Measurements from ENCODE around the gene UNC80.

Gene UNC80

DNA sequence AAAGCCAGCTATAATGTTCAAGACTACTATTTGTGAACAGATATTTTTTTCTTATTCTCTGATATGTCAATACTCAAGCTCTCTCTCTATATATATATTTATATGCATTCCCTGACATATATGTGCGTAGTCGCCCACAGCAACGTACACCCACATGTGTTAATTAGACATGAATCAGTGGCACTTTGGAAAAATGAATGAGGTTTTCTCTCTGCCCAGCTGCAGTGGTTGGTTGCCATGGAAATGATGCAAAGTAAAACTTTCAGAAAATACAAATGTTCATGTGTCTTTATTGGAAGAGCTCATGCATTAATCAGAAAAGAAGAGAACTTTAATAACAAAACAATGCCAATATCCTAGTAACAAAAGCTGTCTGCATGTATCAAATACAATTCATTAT, 34.7 kb downstream of the UNC80 start:
- no peak for DNase-seq (ENCODE audit: low read depth in 2 of 2)

DNA sequence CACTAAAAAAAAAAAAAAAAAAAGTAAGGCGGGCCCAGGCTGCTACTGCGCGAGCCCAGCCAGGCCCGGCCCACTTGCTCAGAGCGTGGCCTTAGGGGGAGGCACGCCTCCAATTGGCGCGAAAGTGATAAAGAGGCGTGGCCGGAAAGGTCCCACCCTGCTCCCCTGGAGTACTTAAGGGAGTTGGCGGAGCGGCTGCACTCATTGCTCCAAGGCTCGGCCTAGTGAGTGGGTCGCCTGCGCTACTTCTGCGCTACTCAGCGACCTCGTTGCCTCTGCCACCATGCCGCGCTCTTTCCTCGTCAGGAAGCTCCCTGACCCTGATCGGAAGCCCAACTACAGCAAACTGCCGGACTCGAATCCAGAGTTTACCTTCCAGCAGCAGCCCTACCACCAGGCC, 36.9 kb downstream of the UNC80 start:
- no peak for DNase-seq (ENCODE audit: low read depth in 2 of 2)

DNA sequence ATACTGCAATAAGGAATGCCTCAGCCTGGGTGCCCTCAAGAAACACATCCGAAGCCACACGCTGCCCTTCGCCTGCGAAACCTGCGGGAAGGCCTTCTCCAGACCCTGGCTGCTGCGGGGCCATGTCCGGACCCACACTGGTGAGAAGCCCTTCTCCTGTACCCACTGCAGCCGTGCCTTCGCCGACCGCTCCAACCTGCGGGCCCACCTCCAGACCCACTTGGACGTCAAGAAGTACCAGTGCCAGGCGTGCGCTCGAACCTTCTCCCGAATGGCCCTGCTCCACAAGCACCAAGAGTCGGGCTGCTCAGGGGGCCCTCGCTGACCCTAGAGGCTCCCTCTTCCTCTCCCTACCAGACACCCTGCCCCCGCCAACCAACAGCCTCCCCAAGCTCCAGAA, 37.6 kb downstream of the UNC80 start:
- DNase-seq (ENCODE audit: low read depth in 2 of 2) = no peak

DNA sequence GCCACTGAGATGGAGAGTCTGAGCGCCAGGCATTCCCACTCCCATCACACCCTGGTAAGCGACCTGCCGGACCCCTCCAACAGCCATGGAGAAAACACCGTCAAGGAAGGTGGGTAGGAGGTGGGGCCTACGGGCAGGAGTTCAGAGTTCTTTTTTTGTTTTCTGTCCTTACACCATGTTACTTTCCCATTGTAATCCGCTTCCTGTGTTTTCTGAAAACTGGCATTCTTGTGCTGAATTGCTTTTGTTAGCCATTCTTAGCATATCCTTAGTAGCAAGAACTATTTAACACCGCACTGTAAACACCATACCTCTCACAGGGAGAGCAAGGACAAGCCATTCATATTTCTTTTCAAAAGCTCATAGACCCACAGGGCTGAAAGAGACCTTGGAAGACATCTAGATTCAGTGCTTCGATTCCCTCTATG, 46.2 kb downstream of the UNC80 start:
- DNase-seq (ENCODE audit: low read depth in 2 of 2) = no peak

DNA sequence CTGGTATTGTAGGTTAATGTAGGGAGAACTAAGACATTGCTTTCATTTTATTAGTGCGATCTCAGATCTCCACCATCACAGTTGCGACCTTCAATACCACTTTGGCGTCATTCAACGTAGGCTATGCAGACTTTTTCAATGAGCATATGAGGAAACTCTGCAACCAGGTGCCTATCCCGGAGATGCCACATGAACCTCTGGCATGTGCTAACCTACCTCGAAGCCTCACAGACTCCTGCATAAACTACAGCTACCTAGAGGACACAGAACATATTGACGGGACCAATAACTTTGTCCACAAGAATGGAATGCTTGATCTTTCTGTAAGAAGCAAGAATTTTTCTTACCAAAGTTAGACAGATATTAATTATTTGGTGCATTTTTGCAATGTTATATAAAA, 47.3 kb downstream of the UNC80 start:
- DNase-seq (ENCODE audit: low read depth in 2 of 2) = no peak

DNA sequence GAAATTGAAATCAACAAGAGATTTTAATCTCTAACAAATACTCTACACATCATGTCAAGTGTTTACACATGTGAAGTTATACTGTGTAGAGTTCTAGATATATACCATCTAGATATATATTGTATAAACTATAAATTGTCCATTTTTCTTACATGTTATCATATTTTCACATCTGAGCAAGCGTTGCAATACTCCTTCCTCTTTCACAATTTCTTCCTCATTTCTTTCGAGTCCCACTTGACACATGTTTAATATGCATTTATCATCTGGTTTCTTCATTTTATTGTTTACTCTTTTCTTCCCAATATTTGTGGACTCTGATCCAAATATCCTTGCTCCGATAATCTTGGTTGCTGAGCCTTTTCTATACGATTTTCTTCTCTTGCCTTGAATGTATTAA, 50.2 kb downstream of the UNC80 start:
- no peak for DNase-seq (ENCODE audit: low read depth in 2 of 2)

DNA sequence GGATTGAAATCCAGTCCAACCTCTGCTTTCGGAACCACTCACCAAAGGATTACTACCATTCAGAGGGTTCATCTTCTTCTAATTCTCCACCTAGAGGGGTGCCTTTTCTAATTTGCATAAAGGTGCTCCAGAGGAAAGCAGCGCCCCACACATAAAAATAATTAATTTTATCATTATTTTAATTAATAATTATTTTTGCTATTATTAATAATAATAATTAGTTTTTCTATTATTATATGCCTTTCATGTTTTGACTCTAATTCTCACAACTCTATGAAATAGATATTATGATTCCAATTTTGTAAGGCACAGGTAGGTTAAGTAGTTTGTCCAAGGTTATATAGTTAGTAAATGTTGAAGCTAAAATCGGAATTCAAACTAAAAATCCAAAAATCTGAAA, 51.9 kb downstream of the UNC80 start:
- no peak for DNase-seq (ENCODE audit: low read depth in 2 of 2)

DNA sequence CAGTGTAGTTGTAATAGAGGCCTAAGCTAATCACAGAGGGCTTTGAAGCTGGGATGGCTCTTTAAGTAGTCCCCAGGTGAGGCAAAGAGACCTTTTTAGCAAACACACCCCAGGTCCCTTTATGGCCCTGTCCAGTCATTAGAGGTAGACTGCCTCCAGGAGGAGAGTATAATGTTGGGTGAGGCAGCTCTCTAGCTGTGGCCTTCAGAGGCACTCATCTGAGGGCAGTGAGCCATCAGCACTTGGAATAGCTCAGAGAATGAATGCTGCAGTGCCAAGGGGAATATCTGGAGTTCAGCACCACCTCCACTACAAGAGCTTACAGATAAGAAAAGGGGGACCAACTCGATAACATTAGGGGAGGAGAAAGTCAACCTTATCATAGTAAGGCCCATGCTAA, 52.8 kb downstream of the UNC80 start:
- no peak for DNase-seq (ENCODE audit: low read depth in 2 of 2)

DNA sequence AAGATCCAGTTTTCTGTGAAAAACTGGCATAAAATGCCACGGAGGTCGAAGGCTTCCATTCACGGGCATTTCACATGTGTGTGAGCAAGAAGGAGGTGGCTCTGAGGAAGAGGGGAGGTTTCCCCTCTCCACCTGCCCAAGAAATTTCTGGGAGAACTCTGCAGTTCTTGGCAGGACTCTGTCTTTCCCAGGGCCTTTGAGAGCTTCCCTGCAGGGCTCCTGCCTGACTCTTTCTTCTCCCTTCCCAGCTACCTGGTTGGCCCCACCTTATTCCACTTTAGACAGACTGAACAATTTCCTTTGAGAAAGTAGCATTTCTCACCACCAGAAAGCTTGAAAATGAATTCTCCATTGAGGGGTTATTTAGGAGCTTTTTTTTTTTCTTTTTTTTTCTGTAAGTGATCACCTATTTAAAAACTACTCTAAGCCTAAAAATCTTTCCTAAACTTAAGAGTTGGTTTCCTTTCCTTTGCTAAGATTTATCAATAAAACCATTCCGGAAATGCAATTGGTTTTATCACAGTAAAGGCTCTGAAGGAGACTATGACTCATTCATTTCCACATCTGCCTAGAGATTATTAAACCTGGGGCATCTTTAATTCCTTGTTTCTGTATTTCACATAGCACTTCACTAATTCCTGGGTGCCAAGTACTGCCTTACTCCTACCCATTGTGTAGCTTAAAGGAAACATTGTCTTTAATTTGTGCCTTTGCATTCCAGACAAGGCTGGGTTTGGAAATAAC, 59.3 kb downstream of the UNC80 start:
- no peak for DNase-seq (ENCODE audit: low read depth in 2 of 2)

DNA sequence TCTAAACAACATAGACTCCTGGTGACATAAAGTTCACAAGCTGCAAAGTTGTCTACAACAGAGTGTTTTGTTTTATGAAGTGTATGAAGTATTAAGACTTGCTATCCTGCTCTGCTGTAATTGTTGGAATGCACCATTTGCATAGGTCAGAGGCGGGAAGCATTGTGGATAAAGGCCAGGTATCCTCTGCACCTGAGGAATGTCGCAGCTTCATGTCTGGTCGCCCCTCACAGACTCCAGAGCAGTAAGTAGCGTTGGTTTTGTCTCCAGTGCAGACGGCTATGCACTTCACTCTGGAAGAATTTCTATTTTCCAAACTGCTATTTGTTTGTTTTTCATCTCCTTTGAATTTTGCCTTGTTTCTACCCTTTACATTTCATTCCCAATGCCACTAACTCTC, 63.1 kb downstream of the UNC80 start:
- no peak for DNase-seq (ENCODE audit: low read depth in 2 of 2)

DNA sequence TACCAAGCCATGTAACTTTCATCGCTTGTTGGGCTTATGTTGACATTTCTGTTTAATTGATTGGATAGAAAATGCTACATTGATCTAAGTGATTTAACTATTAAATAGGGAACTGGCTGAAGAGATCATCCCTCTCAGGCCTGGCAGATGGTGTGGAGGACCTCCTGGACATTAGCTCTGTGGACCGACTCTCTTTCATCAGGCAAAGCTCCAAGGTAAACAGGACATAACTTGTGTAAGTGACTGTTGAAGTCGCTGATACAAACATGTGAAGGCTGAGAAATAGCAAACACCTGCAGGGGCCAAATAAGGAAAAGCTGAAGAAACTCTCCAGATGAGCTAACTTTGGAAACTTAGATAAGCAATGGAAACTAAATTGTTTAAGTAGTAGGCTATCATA, 68.8 kb downstream of the UNC80 start:
- DNase-seq (ENCODE audit: low read depth in 2 of 2) = no peak

DNA sequence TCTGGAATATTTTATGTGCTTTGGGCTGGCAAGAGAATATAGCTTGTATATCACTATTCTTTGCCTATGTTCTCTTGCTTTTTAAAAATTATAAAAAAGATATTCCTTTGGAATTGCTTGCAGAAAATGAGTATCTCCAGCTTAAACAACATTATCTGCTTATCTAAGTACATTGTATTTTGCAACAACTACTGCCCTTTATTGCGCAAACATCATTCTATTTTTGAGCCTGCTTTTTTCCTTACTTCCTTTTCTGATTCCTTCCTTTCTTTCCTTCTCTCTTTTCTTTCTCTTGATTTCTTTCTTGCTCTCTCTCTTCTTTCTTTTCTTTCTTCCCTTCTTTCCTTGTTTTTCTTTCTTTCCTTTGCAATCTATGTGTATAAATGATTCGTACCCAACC, 74.0 kb downstream of the UNC80 start:
- DNase-seq (ENCODE audit: low read depth in 2 of 2) = no peak

DNA sequence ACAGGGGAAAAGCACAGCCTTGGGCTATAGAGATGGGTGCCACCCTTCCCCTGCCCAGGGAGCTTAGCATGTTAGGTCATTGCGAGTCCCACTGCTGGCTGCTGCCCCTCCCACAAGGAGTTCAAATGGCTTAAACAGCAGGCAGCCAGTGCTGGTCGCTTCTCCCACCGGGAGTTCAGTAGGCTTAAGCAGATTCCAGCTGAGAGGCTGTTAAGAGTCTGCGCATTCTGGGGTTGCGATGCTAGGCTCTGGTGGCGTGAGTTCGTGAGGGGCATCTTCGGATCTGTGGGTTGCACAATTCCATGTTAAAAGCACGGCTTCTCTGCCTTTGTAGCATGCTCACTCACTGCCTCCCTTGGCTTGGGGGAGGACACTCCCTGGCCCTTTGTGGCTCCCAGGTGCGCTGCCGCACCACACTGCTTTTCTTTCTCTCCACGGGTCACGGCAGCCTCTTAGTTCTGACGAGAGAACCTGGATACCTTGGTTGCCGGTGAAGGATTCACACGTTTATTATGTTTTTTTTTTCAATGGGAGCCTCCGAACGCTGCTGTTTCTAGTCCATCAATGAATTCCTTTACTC, 93.2 kb downstream of the UNC80 start:
- no peak for DNase-seq (ENCODE audit: low read depth in 2 of 2)

DNA sequence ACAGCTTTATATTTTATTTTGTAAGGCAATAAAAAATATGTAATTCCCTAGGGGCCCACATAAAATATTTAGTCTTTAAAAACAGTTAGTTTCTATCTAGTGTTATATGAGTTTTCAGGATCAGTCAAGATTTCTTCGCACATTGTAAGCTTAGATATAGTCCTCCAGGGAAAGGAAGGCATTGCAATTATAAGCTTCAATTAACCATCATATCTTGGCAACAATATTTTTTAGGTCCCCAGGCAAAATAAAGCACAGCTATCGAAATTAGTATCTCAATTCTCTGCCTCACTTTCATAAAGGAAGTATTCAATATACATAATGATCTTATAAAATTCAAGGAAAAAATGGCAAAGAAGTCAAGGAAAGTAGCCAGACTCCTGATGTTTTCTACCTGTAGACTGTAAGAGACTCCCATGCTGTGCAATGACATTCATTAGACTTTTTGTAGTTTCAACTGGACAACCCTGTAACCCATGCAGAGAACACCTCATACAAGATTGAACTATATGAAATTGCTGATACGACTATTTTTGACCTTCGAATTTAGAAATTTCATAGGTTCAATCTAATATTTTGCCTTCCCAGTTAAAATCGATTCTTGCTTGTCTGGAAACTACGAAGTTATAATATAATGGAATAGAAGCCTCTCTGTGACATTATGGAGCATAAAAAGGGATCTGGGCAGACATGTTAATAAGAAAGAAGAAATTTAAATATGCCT, 96.8 kb downstream of the UNC80 start:
- no peak for DNase-seq (ENCODE audit: low read depth in 2 of 2)

DNA sequence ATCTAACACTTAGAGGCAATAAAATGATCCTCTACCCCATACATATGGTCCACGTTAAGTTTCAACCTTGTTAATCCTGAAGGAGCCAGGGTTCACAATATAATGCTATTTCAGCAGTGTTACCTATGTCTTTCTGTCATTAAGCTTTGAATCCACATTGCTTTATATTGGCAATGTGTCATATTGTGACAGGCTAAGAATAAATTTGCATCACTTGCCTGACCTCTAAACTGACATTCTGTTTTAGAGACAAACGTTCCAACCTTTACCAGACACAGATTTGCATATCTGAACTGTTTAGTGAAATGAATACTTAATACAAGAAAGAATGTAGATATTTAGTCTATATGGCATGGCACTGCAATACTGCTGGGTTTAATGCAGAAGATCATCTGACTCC, 98.4 kb downstream of the UNC80 start:
- DNase-seq (ENCODE audit: low read depth in 2 of 2) = no peak

DNA sequence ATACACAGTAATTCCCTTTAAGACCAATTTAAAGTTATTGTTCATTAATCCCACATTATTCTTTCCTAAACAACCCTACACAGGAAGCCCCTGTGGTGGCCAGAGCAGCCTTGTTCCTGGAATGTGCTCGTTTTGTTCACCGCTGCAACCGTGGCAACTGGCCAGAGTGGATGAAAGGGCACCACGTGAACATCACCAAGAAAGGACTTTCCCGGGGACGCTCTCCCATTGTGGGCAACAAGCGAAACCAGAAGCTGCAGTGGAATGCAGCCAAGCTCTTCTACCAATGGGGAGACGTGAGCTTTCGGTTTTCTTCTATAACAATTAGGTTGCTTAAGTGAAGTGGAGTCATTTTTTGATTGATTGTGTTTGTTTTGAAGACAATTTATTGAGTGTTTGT, 101.0 kb downstream of the UNC80 start:
- no peak for DNase-seq (ENCODE audit: low read depth in 2 of 2)

DNA sequence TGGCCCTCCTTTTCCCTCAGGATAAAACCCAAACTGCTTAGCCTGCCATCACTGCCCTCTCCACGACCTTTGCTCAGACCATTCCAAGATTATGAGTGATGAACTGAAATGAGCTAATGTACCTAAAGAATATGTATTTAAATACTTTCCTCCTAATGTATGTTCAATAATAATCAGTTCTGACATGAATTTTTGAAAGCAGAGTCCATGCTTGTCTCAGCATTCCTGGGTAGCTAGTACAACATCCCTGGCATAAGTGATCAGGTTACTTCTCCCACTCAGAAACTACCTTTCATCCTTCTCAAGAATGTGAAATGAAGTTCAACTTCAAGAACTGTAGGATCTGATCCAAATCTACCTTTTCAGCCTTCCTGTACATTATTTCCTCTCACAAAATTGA, 103.6 kb downstream of the UNC80 start:
- no peak for DNase-seq (ENCODE audit: low read depth in 2 of 2)

DNA sequence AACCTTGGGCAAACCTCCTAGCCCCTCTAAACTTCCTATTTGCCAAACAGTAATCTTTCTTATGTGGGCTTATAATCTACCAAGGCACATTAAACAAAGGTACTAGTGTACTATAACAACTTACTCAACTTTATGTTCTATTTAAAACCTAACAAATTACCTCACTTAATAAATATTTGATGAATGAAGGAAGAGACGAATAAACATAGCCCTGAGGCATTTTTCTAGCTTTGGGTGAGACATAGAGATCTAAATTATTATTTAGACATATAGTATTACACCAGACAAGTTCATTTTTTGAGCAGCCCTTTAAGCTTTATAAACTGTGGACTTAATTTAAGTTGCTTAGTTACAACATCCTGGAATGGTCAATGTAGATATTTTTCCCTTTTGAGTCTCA, 104.6 kb downstream of the UNC80 start:
- DNase-seq (ENCODE audit: low read depth in 2 of 2) = no peak

DNA sequence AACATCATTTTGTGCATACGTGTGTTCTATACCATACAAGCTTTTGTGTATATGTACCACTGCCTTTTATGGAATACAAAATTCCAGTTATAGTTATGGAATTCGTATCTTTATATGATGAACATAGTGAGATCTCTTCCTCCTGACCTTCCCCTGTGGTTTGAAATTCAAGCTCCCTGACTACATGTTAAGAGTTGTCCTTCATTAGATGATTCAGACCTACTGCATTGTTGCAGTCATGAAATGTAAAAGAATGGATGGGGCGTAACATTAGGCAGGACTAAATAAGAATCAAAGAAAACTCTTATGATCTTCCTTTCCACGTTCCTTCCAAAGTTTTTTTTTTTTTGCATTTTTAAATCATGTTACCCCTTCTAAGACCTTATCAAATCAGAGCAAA, 107.1 kb downstream of the UNC80 start:
- DNase-seq (ENCODE audit: low read depth in 2 of 2) = no peak

DNA sequence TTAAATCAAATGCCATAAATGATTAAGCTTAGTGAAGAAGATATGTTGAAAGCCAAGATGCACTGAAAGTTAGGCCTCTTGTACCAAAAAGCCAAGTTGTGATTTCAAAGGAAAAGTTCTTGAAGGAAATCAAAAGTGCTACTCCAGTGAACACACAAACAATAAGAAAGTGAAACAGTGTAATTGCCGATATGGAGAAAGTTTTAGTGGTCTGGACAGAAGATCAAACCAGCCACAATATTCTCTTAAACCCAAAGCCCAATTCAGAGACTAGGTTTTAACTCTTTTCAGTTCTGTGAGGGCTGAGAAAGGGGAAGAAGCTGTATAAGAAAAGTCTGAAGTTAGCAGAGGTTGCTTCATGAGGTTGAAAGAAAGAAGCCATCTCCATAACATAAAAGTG, 129.0 kb downstream of the UNC80 start:
- DNase-seq (ENCODE audit: low read depth in 2 of 2) = no peak

DNA sequence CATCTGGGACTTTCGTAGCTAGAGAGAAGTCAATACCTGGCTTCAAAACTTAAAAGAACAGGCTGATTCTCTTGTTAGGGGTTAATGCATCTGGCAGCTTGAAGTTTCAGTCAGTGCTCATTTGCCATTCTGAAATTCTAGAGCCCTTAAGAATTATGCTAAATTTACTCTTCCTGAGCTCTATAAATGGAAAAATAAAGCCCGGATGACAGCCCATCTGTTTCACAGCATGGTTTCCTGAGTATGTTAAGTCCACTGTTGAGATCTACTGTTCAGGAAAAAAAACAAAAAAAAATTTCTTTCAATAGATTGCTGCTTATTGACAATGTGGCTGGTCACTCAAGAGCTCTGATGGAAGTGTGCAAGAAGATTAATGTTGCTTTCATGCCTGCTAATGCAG, 129.5 kb downstream of the UNC80 start:
- DNase-seq (ENCODE audit: low read depth in 2 of 2) = no peak

DNA sequence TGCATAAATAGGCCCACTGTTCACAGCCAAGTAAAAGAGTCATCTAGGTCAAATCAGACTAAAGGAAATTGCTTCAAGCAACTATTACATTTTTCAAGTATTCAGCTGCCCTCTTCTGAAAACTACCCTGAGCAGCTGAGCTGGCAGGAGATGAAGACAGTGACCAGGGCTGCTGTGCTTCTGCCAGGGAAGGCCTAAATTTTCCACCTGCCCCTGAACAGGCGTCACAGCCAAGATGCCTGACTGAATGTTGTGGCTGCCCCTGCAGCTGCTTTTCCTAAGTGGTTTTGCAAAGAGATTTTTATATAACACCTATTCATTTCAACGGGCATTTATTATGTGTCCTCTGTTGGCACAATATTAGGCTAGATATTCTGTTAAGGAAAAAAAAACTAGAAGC, 134.1 kb downstream of the UNC80 start:
- no peak for DNase-seq (ENCODE audit: low read depth in 2 of 2)

DNA sequence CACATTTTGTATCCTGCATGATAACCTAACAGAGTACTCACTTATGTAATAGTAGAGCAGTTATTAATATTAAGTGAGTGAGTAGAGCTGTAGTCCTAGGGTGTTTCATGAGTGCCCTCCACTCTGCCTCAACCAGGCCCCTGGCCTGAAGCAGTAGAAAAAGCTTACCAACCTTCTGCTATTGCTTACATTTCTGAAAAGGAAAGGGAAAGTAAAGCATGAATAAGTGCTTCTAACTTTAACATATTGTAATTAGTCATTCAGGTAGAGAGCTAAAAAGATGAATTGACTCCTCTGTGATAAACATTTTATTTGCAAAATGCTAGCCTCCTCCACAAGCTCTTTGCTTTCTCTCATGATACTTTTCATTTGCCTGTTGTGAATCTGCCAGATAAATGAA, 136.1 kb downstream of the UNC80 start:
- DNase-seq (ENCODE audit: low read depth in 2 of 2) = no peak

All from stimulated activated CD8-positive, alpha-beta memory T cell treated with anti-CD3 and anti-CD28 coated beads, Interleukin-7, amount 100 ng/mL, for 1 hour (primary cell).